IMR-90 (cell line): ENCODE results near the gene PPL. TPM values are rescaled to one million over a fixed set of nuclear protein-coding genes. Genes with fewer than 3 reads are reported as not detected.

Experiments used
- ATAC-seq: fragments of 200-7000 bp; cut with Tn5 transposase; 2 replicates; pipeline ENCODE4 v1.9.1; 2020; ENCODE audit warnings: low read depth, mild to moderate bottlenecking, moderate library complexity
- BruUV-seq: library from RNA; stranded (reverse); fragments of 400-500 nt; replicated peaks from 2 replicates; lab custom pipeline; 2021; lab: Mats Ljungman, UMichigan
- CTCF ChIA-PET: fragments of 300-600 bp; formaldehyde crosslinking; extraction: SDS; loops from one replicate; lab custom pipeline; 2021; ENCODE audit warnings: antibody characterized with exemption; lab: Yijun Ruan, JAX
- POLR2A ChIA-PET: fragments of 300-600 bp; sonication (Branson Sonifier 250); formaldehyde crosslinking; loops from one replicate; lab custom pipeline; 2022; ENCODE audit warnings: antibody characterized with exemption; ENCODE audit not compliant: unreplicated experiment; lab: Charles Lee
- DNase-seq: peaks from one replicate; pipeline ENCODE4 v3.0.0; 2013
- H2AFZ ChIP-seq: replicated peaks from 2 replicates; pipeline ENCODE3; 2013; ENCODE audit warnings: low read length, mild to moderate bottlenecking; ENCODE audit not compliant: poor library complexity
- H2AK5ac ChIP-seq: 2 replicates; pipeline ENCODE4 v1.6.1; 2013; ENCODE audit warnings: low read depth, low read length, inconsistent platforms
- H2AK9ac ChIP-seq: replicated peaks from 2 replicates; pipeline ENCODE3; 2013; ENCODE audit warnings: mild to moderate bottlenecking, low read depth, low read length, moderate library complexity; ENCODE audit not compliant: poor library complexity
- H2BK120ac ChIP-seq: 2 replicates; pipeline ENCODE4 v1.6.1; 2013; ENCODE audit warnings: low read depth, low read length, inconsistent platforms
- H2BK15ac ChIP-seq: 3 replicates; pipeline ENCODE4 v1.6.1; 2013; ENCODE audit warnings: low read depth, low read length, inconsistent platforms
- H2BK20ac ChIP-seq: 2 replicates; pipeline ENCODE4 v1.6.1; 2013; ENCODE audit warnings: low read depth, mild to moderate bottlenecking, inconsistent platforms, low read length, moderate library complexity
- H2BK5ac ChIP-seq: 2 replicates; pipeline ENCODE4 v1.6.1; 2013; ENCODE audit warnings: mild to moderate bottlenecking, low read depth, low read length, inconsistent platforms; ENCODE audit not compliant: poor library complexity, severe bottlenecking
- H3K14ac ChIP-seq: replicated peaks from 2 replicates; pipeline ENCODE4 v1.6.1; 2013; ENCODE audit warnings: low read depth, low read length, inconsistent platforms
- H3K18ac ChIP-seq: 2 replicates; pipeline ENCODE4 v1.6.1; 2013; ENCODE audit warnings: low read depth, low read length, control low read depth
- H3K23ac ChIP-seq: 2 replicates; pipeline ENCODE4 v1.6.1; 2013; ENCODE audit warnings: low read depth, low read length, inconsistent platforms
- H3K27ac ChIP-seq: 2 replicates; pipeline ENCODE4 v1.5.1; 2013; ENCODE audit warnings: mild to moderate bottlenecking, control low read depth, low read length; ENCODE audit not compliant: insufficient read depth
- H3K27me3 ChIP-seq: 2 replicates; pipeline ENCODE4 v1.6.1; 2013; ENCODE audit warnings: low read length; ENCODE audit not compliant: control insufficient read depth, insufficient read depth
- H3K36me3 ChIP-seq: 2 replicates; pipeline ENCODE4 v1.6.1; 2013; ENCODE audit warnings: low read length, mixed read lengths; ENCODE audit not compliant: control insufficient read depth, insufficient read depth
- H3K4ac ChIP-seq: 2 replicates; pipeline ENCODE4 v1.6.1; 2013; ENCODE audit warnings: low read depth, low read length, inconsistent platforms
- H3K4me1 ChIP-seq: 2 replicates; pipeline ENCODE4 v1.6.1; 2013; ENCODE audit warnings: low read length, mixed read lengths; ENCODE audit not compliant: control insufficient read depth, insufficient read depth
- H3K4me2 ChIP-seq: 2 replicates; pipeline ENCODE4 v1.6.1; 2013; ENCODE audit warnings: low read depth, mild to moderate bottlenecking, control low read depth, low read length, moderate library complexity
- H3K4me3 ChIP-seq: 2 replicates; pipeline ENCODE4 v1.5.1; 2013; ENCODE audit warnings: low read depth, mild to moderate bottlenecking, control low read depth, low read length, moderate library complexity; ENCODE audit not compliant: insufficient read depth
- H3K56ac ChIP-seq: 2 replicates; pipeline ENCODE4 v1.6.1; 2013; ENCODE audit warnings: low read length, inconsistent platforms; ENCODE audit not compliant: insufficient read depth; ENCODE audit errors: extremely low read depth
- H3K79me1 ChIP-seq, 2 experiments: 2 replicates each; pipeline ENCODE4 v1.6.1; 2013; ENCODE audit warnings: low read length in 2 of 2, inconsistent platforms in 1 of 2, low read depth in 1 of 2
- H3K9ac ChIP-seq: 2 replicates; pipeline ENCODE4 v1.6.1; 2013; ENCODE audit warnings: low read depth, low read length, control low read depth
- H3K9me1 ChIP-seq: 2 replicates; pipeline ENCODE4 v1.6.1; 2013; ENCODE audit warnings: low read length, inconsistent platforms; ENCODE audit not compliant: insufficient read depth
- H3K9me3 ChIP-seq: 2 replicates; pipeline ENCODE4 v1.6.1; 2013; ENCODE audit warnings: low read length; ENCODE audit not compliant: control insufficient read depth, insufficient read depth
- H4K20me1 ChIP-seq: 2 replicates; pipeline ENCODE4 v1.6.1; 2013; ENCODE audit warnings: low read length, inconsistent platforms; ENCODE audit not compliant: insufficient read depth
- H4K5ac ChIP-seq: 2 replicates; pipeline ENCODE4 v1.6.1; 2013; ENCODE audit warnings: mild to moderate bottlenecking, low read depth, low read length, control low read depth
- H4K8ac ChIP-seq, 2 experiments: 2 replicates each; pipeline ENCODE4 v1.6.1; 2013; ENCODE audit warnings: low read depth in 2 of 2, low read length in 2 of 2, control low read depth in 1 of 2, inconsistent platforms in 1 of 2
- H4K91ac ChIP-seq: 2 replicates; pipeline ENCODE4 v1.6.1; 2013; ENCODE audit warnings: low read depth, low read length, inconsistent platforms; ENCODE audit not compliant: insufficient read depth
- CEBPB ChIP-seq: IDR thresholded peaks from 2 replicates; pipeline ENCODE4 v1.6.1; 2012; ENCODE audit warnings: low read depth, low read length, improper control_type of control experiment
- CHD1 ChIP-seq: IDR thresholded peaks from 2 replicates; pipeline ENCODE4 v1.6.1; 2012; ENCODE audit warnings: low read depth, low read length, improper control_type of control experiment
- ELK1 ChIP-seq: fragments of 150-350 bp; IDR thresholded peaks from 2 replicates; pipeline ENCODE4 v1.6.1; 2016; ENCODE audit warnings: low read depth, mild to moderate bottlenecking, low read length, moderate library complexity, borderline replicate concordance
- MAFK ChIP-seq: IDR thresholded peaks from 2 replicates; pipeline ENCODE4 v1.6.1; 2012; ENCODE audit warnings: low read depth, low read length, improper control_type of control experiment
- MXI1 ChIP-seq: IDR thresholded peaks from 2 replicates; pipeline ENCODE4 v1.6.1; 2012; ENCODE audit warnings: low read depth, mild to moderate bottlenecking, low read length, moderate library complexity, borderline replicate concordance
- NFE2L2 ChIP-seq: fragments of 150-350 bp; IDR thresholded peaks from 2 replicates; pipeline ENCODE4 v1.6.1; 2016; ENCODE audit warnings: low read depth, mild to moderate bottlenecking, low read length
- POLR2A ChIP-seq: IDR thresholded peaks from 2 replicates; pipeline ENCODE4 v1.6.1; 2012; ENCODE audit warnings: mild to moderate bottlenecking, low read depth, low read length
- RAD21 ChIP-seq: IDR thresholded peaks from 2 replicates; pipeline ENCODE4 v1.6.1; 2012; ENCODE audit warnings: low read length, improper control_type of control experiment
- WGBS, 2 experiments: methylation state at CpG; one replicate each; pipeline versions ENCODE4 v1.1.5 to v1.1.7; 2013; ENCODE audit warnings: missing lambda C conversion rate in 2 of 2; ENCODE audit not compliant: insufficient read length in 1 of 2; ENCODE audit errors: extremely low coverage in 2 of 2; 5-methylcytosine and 5-hydroxymethylcytosine counted together
- dilution Hi-C: fragments of 300-500 bp; cut with HindIII; formaldehyde crosslinking; loops from one replicate; pipeline ENCODE4 v1.14.3; 2018; ENCODE audit warnings: low sequenced_read_pairs; ENCODE audit not compliant: unreplicated experiment
- in situ Hi-C: fragments of 300-500 bp; cut with MboI; formaldehyde crosslinking; loops from 3 replicates; pipeline ENCODE4 v1.14.3; 2019; ENCODE audit warnings: low sequenced_read_pairs, inconsistent platforms, mixed read lengths
- intact Hi-C: fragments of 100-400 bp; cut with micrococcal nuclease; formaldehyde crosslinking; loops from 2 replicates; pipeline ENCODE4 v1.10.0; 2022
- polyA plus RNA-seq, 3 experiments: library from polyadenylated mRNA; depleted of rRNA; stranded (reverse); fragments of >200 nt; gene quantifications; 2 replicates each; pipeline ENCODE4 v1.2.3, GENCODE V29; 2012; ENCODE audit warnings: low replicate concordance in 1 of 3
- total RNA-seq: library from RNA; depleted of rRNA; stranded (reverse); fragments of >200 nt; gene quantifications from 2 replicates; pipeline ENCODE4 v1.2.3, GENCODE V29; 2012
- TF ChIP-seq, protein P1 (sequence below): conservative IDR thresholded peaks from 2 replicates; pipeline ENCODE4 v1.5.1; 2012; ENCODE audit warnings: mild to moderate bottlenecking, low read depth, low read length, improper control_type of control experiment

The PPL gene
- total and polyA plus RNA-seq, 2 of the 4 experiments (the other 2 are of a cell fraction) = 0.34 to 0.36 TPM

- Histone ChIP-seq H4K8ac (no peak overlapping the region), H3K4me2 (no peak overlapping the region; the same call in 1 of the 2 replicates), H4K20me1 (peaks cover 41% of the 10 kb centered on the region), H3K27ac (no peak overlapping the region), H3K36me3 (peaks cover 21% of the 10 kb centered on the region), H2AFZ (no peak overlapping the region), H3K14ac (no peak overlapping the region), H4K5ac (no peak overlapping the region), H2BK120ac (no peak overlapping the region), H3K4me3 (no peak overlapping the region), H3K4me1 (peaks cover 11% of the 10 kb centered on the region), H3K23ac (no peak overlapping the region), H2BK5ac (no peak overlapping the region), H3K56ac (no peak overlapping the region), H3K9me3 (no peaks in the 10 kb centered on the region), H4K91ac (no peak overlapping the region), H2BK15ac (no peak overlapping the region), H2AK9ac (no peak overlapping the region), H3K9me1 (peaks cover 4% of the 10 kb centered on the region; the same call in 1 of the 2 replicates), H2AK5ac (no peak overlapping the region), H3K18ac (no peak overlapping the region), H3K4ac (no peak overlapping the region), H3K79me1 (peaks cover 19 to 69% of the 10 kb centered on the region in 2 experiments), H3K27me3 (no peaks in the 10 kb centered on the region), H2BK20ac (no peak overlapping the region), H3K9ac (no peak overlapping the region)
- WGBS, 2 experiments = 100% methylated on average over 1 of the region's 1 CpG; no CpG with 5 or more reads in 1 of the 2 experiments
- ATAC-seq = no peak
- in situ Hi-C loops (no loop called here), dilution Hi-C loops (no loop called here), intact Hi-C loops (no loop called here)
- ChIA-PET CTCF (no interaction called here), POLR2A (no interaction called here)
- TF ChIP-seq MAFK = no peak
- no peak for TF ChIP-seq CHD1
- TF ChIP-seq NFE2L2 = no peak
- TF ChIP-seq ELK1 = no peak
- TF ChIP-seq, protein P1, sequence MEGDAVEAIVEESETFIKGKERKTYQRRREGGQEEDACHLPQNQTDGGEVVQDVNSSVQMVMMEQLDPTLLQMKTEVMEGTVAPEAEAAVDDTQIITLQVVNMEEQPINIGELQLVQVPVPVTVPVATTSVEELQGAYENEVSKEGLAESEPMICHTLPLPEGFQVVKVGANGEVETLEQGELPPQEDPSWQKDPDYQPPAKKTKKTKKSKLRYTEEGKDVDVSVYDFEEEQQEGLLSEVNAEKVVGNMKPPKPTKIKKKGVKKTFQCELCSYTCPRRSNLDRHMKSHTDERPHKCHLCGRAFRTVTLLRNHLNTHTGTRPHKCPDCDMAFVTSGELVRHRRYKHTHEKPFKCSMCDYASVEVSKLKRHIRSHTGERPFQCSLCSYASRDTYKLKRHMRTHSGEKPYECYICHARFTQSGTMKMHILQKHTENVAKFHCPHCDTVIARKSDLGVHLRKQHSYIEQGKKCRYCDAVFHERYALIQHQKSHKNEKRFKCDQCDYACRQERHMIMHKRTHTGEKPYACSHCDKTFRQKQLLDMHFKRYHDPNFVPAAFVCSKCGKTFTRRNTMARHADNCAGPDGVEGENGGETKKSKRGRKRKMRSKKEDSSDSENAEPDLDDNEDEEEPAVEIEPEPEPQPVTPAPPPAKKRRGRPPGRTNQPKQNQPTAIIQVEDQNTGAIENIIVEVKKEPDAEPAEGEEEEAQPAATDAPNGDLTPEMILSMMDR = no peak
- no peak for TF ChIP-seq RAD21
- no peak for TF ChIP-seq POLR2A
- no peak for TF ChIP-seq MXI1
- TF ChIP-seq CEBPB = no peak
- no TSS peak for BruUV-seq
- peak; percentile 16 for DNase-seq
Measured at GRCh38 chr16:4852221-4852872, 84.6 kb downstream of the PPL start.
